HEK293 (cell line): ENCODE data around the gene VPS26C.

Experiments
- CTCF ChIA-PET: fragments of 350-600 bp; formaldehyde crosslinking; extraction: SDS; loops from one replicate; lab custom pipeline; 2021; ENCODE audit warnings: antibody characterized with exemption; lab: Yijun Ruan, JAX
- POLR2A ChIA-PET: fragments of 300-600 bp; formaldehyde crosslinking; extraction: SDS; loops from one replicate; lab custom pipeline; 2020; ENCODE audit warnings: antibody characterized with exemption, inconsistent platforms; lab: Yijun Ruan, JAX
- H3K27ac ChIP-seq: fragments of 200-500 bp; sonication (Bioruptor generic); 2 replicates; pipeline ENCODE4 v1.5.1; 2014; ENCODE audit warnings: low read depth, low read length, control low read depth, inconsistent platforms; ENCODE audit errors: extremely low read depth
- H3K36me3 ChIP-seq, 2 experiments: fragments of 200-500 bp in 1 of 2; sonication (Bioruptor generic) in 1 of 2; 1 replicate in 1 of 2; 2 replicates in 1 of 2; pipeline ENCODE4 v1.5.1; 2014 to 2017; ENCODE audit warnings: inconsistent platforms in 2 of 2, low read length in 2 of 2; ENCODE audit not compliant: control insufficient read depth in 2 of 2, insufficient read depth in 1 of 2
- H3K4me1 ChIP-seq: fragments of 200-500 bp; sonication (Bioruptor generic); 2 replicates; pipeline ENCODE4 v1.5.1; 2014; ENCODE audit warnings: mild to moderate bottlenecking, low read length, inconsistent platforms; ENCODE audit not compliant: control insufficient read depth, insufficient read depth
- H3K4me3 ChIP-seq: 2 replicates; pipeline ENCODE4 v1.5.1; 2011; ENCODE audit warnings: low read depth, mild to moderate bottlenecking, control low read depth, low read length, moderate library complexity
- H3K9me3 ChIP-seq: fragments of 200-500 bp; sonication (Bioruptor generic); 2 replicates; pipeline ENCODE4 v1.5.1; 2014; ENCODE audit warnings: low read depth, low read length, inconsistent platforms; ENCODE audit not compliant: control insufficient read depth, insufficient read depth
- FEZF1 ChIP-seq: fragments of 450-650 bp; formaldehyde crosslinking; IDR thresholded peaks from 2 replicates; pipeline ENCODE4 v1.5.1; 2016; ENCODE audit warnings: missing biosample characterization, missing genetic modification characterization
- TCF7L2 ChIP-seq: IDR thresholded peaks from 2 replicates; pipeline ENCODE4 v1.6.1; 2011; ENCODE audit warnings: low read depth, mild to moderate bottlenecking, inconsistent platforms, low read length, moderate library complexity, borderline replicate concordance
- WT1 ChIP-seq: fragments of 450-650 bp; formaldehyde crosslinking; IDR thresholded peaks from 2 replicates; pipeline ENCODE4 v1.5.1; 2016; ENCODE audit warnings: missing biosample characterization, missing genetic modification characterization
- ZBTB26 ChIP-seq: fragments of 450-650 bp; formaldehyde crosslinking; optimal IDR thresholded peaks from 2 replicates; pipeline ENCODE3; 2016; ENCODE audit warnings: missing biosample characterization, mild to moderate bottlenecking, missing genetic modification characterization
- ZBTB8A ChIP-seq: fragments of 450-650 bp; formaldehyde crosslinking; IDR thresholded peaks from 2 replicates; pipeline ENCODE4 v1.5.1; 2016; ENCODE audit warnings: missing biosample characterization, missing genetic modification characterization
- ZIC2 ChIP-seq: fragments of 450-650 bp; formaldehyde crosslinking; IDR thresholded peaks from 2 replicates; pipeline ENCODE4 v1.5.1; 2016; ENCODE audit warnings: missing biosample characterization, missing genetic modification characterization
- ZNF10 ChIP-seq: fragments of 450-650 bp; formaldehyde crosslinking; IDR thresholded peaks from 2 replicates; pipeline ENCODE4 v1.5.1; 2017; ENCODE audit warnings: missing biosample characterization, missing genetic modification characterization
- ZNF114 ChIP-seq: fragments of 450-650 bp; formaldehyde crosslinking; IDR thresholded peaks from 2 replicates; pipeline ENCODE4 v1.5.0; 2017; ENCODE audit warnings: missing biosample characterization, missing genetic modification characterization
- ZNF174 ChIP-seq: fragments of 450-650 bp; formaldehyde crosslinking; IDR thresholded peaks from 2 replicates; pipeline ENCODE4 v1.5.0; 2017; ENCODE audit warnings: missing biosample characterization, mild to moderate bottlenecking, missing genetic modification characterization
- ZNF221 ChIP-seq: fragments of 450-650 bp; formaldehyde crosslinking; IDR thresholded peaks from 2 replicates; pipeline ENCODE4 v1.5.1; 2017; ENCODE audit warnings: missing biosample characterization, missing genetic modification characterization, borderline replicate concordance
- ZNF23 ChIP-seq: fragments of 450-650 bp; formaldehyde crosslinking; IDR thresholded peaks from 2 replicates; pipeline ENCODE4 v1.5.1; 2016; ENCODE audit warnings: missing biosample characterization, missing genetic modification characterization, borderline replicate concordance
- ZNF24 ChIP-seq: fragments of 450-650 bp; formaldehyde crosslinking; IDR thresholded peaks from 2 replicates; pipeline ENCODE4 v1.5.1; 2016; ENCODE audit warnings: missing biosample characterization, missing genetic modification characterization
- ZNF266 ChIP-seq: fragments of 450-650 bp; formaldehyde crosslinking; IDR thresholded peaks from 2 replicates; pipeline ENCODE4 v1.5.1; 2016; ENCODE audit warnings: missing biosample characterization, missing genetic modification characterization, low read depth
- ZNF341 ChIP-seq: fragments of 450-650 bp; formaldehyde crosslinking; IDR thresholded peaks from 2 replicates; pipeline ENCODE4; 2016; ENCODE audit warnings: low read depth, missing biosample characterization, missing genetic modification characterization
- ZNF366 ChIP-seq: fragments of 450-650 bp; formaldehyde crosslinking; conservative IDR thresholded peaks from 2 replicates; pipeline ENCODE4 v1.5.1; 2016; ENCODE audit warnings: missing biosample characterization, missing genetic modification characterization
- ZNF391 ChIP-seq: fragments of 450-650 bp; formaldehyde crosslinking; IDR thresholded peaks from 2 replicates; pipeline ENCODE4 v1.5.1; 2016; ENCODE audit warnings: low read depth, missing biosample characterization, missing genetic modification characterization, borderline replicate concordance
- ZNF501 ChIP-seq: fragments of 450-650 bp; formaldehyde crosslinking; IDR thresholded peaks from 2 replicates; pipeline ENCODE4 v1.5.1; 2016; ENCODE audit warnings: missing biosample characterization, missing genetic modification characterization
- ZNF544 ChIP-seq: fragments of 450-650 bp; formaldehyde crosslinking; IDR thresholded peaks from 2 replicates; pipeline ENCODE4 v1.5.0; 2017; ENCODE audit warnings: missing biosample characterization, missing genetic modification characterization
- ZNF548 ChIP-seq: fragments of 450-650 bp; formaldehyde crosslinking; IDR thresholded peaks from 2 replicates; pipeline ENCODE4 v1.5.1; 2016; ENCODE audit warnings: missing biosample characterization, missing genetic modification characterization
- ZNF600 ChIP-seq: fragments of 450-650 bp; formaldehyde crosslinking; IDR thresholded peaks from 2 replicates; pipeline ENCODE4 v1.5.1; 2016; ENCODE audit warnings: missing biosample characterization, missing genetic modification characterization
- ZNF660 ChIP-seq: fragments of 450-650 bp; IDR thresholded peaks from 2 replicates; pipeline ENCODE4 v1.5.1; 2018; ENCODE audit warnings: missing biosample characterization, mild to moderate bottlenecking, missing genetic modification characterization
- ZNF701 ChIP-seq: fragments of 450-650 bp; formaldehyde crosslinking; IDR thresholded peaks from 2 replicates; pipeline ENCODE4 v1.5.1; 2016; ENCODE audit warnings: missing biosample characterization, missing genetic modification characterization
- TF ChIP-seq, protein P1 (sequence below): fragments of 450-650 bp; formaldehyde crosslinking; IDR thresholded peaks from 2 replicates; pipeline ENCODE4 v1.5.1; 2016; ENCODE audit warnings: missing biosample characterization, missing genetic modification characterization
- TF ChIP-seq, protein P2 (sequence below): sonication (generic); formaldehyde crosslinking; IDR thresholded peaks from 2 replicates; pipeline ENCODE4 v1.8.1; 2022; ENCODE audit warnings: mild to moderate bottlenecking, moderate library complexity, missing genetic modification reagents
- TF ChIP-seq, protein P3 (sequence below): fragments of 450-650 bp; formaldehyde crosslinking; IDR thresholded peaks from 2 replicates; pipeline ENCODE4 v1.5.1; 2016; ENCODE audit warnings: missing biosample characterization, missing genetic modification characterization, low read depth

VPS26C gene

GRCh38 chr21:37192019-37192418, 75.1 kb downstream of the VPS26C start:
- Histone ChIP-seq H3K4me3 (no peak overlapping the region), H3K9me3 (no peaks in the 10 kb centered on the region), H3K27ac (no peak overlapping the region), H3K4me1 (no peaks in the 10 kb centered on the region), H3K36me3 (peaks cover 43 to 83% of the 10 kb centered on the region in 2 experiments)
- ChIA-PET POLR2A (no interaction called here), CTCF (interaction anchor here (0.7 to 0.8 kb wide), 2 partner anchors 60 to 417 kb away, joined by 3 read pairs; no protein-coding TSS in a partner anchor)
- TF ChIP-seq TCF7L2 (no peak), ZNF501 (tag by site-specific recombination) (no peak), WT1 (tag by site-specific recombination) (no peak), FEZF1 (tag by site-specific recombination) (no peak), ZNF114 (tag by site-specific recombination) (no peak)
- TF ChIP-seq, protein P1, sequence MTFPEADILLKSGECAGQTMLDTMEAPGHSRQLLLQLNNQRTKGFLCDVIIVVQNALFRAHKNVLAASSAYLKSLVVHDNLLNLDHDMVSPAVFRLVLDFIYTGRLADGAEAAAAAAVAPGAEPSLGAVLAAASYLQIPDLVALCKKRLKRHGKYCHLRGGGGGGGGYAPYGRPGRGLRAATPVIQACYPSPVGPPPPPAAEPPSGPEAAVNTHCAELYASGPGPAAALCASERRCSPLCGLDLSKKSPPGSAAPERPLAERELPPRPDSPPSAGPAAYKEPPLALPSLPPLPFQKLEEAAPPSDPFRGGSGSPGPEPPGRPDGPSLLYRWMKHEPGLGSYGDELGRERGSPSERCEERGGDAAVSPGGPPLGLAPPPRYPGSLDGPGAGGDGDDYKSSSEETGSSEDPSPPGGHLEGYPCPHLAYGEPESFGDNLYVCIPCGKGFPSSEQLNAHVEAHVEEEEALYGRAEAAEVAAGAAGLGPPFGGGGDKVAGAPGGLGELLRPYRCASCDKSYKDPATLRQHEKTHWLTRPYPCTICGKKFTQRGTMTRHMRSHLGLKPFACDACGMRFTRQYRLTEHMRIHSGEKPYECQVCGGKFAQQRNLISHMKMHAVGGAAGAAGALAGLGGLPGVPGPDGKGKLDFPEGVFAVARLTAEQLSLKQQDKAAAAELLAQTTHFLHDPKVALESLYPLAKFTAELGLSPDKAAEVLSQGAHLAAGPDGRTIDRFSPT = no peak

DNA sequence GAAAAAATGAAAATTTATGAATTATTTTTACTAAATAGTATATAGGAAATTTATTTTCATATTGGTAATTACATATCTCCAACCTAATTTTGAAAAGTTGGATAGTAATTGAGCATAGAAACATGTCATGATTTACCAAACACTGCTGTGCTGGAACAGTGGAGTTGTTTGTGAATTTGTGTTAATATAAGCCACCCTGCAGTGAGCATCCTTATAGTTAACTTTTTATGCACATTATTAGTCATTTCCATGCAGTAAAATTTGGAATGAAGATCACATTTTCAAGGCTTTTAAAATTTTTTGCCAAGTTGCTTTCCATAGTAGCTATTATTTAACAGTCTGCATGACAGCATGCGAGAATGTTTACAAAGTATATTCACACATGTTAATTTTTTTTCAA, 78.3 kb downstream of the VPS26C start:
- H3K4me1 ChIP-seq = no peaks in the 10 kb centered on the region
- CTCF ChIA-PET = interaction anchor here (1.4 kb wide), 1 partner anchor 22 kb away, joined by 5 read pairs; no protein-coding TSS in a partner anchor
- POLR2A ChIA-PET = no interaction called here
- TF ChIP-seq ZNF174 (tag by site-specific recombination) = no peak
- TF ChIP-seq ZNF701 (tag by site-specific recombination) = no peak
- TF ChIP-seq ZNF548 = no peak
- TF ChIP-seq, protein P2, sequence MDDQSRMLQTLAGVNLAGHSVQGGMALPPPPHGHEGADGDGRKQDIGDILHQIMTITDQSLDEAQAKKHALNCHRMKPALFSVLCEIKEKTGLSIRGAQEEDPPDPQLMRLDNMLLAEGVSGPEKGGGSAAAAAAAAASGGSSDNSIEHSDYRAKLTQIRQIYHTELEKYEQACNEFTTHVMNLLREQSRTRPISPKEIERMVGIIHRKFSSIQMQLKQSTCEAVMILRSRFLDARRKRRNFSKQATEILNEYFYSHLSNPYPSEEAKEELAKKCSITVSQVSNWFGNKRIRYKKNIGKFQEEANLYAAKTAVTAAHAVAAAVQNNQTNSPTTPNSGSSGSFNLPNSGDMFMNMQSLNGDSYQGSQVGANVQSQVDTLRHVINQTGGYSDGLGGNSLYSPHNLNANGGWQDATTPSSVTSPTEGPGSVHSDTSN (CRISPR knock-in tag) = no peak
- no peak for TF ChIP-seq ZNF10 (tag by site-specific recombination)
- no peak for TF ChIP-seq ZNF391 (tag by site-specific recombination)
- no peak for TF ChIP-seq ZNF366
- TF ChIP-seq ZBTB8A (tag by site-specific recombination) = no peak
- no peak for TF ChIP-seq ZNF600 (tag by site-specific recombination)
- TF ChIP-seq ZNF23 (tag by site-specific recombination) = no peak
- no peak for TF ChIP-seq ZNF341
- TF ChIP-seq, protein P3, sequence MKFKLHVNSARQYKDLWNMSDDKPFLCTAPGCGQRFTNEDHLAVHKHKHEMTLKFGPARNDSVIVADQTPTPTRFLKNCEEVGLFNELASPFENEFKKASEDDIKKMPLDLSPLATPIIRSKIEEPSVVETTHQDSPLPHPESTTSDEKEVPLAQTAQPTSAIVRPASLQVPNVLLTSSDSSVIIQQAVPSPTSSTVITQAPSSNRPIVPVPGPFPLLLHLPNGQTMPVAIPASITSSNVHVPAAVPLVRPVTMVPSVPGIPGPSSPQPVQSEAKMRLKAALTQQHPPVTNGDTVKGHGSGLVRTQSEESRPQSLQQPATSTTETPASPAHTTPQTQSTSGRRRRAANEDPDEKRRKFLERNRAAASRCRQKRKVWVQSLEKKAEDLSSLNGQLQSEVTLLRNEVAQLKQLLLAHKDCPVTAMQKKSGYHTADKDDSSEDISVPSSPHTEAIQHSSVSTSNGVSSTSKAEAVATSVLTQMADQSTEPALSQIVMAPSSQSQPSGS (tag by site-specific recombination) = no peak
- TF ChIP-seq ZBTB26 (tag by site-specific recombination) = no peak
- no peak for TF ChIP-seq ZNF660 (tag by site-specific recombination)
- TF ChIP-seq ZNF266 = no peak
- no peak for TF ChIP-seq ZIC2 (tag by site-specific recombination)
- TF ChIP-seq ZNF24 (tag by site-specific recombination) = no peak
- TF ChIP-seq ZNF544 (tag by site-specific recombination) = no peak
- TF ChIP-seq ZNF221 = no peak
- no peak overlapping the region for H3K27ac ChIP-seq
- H3K4me3 ChIP-seq = no peak overlapping the region
- no peaks in the 10 kb centered on the region for H3K9me3 ChIP-seq
- peaks cover 40 to 66% of the 10 kb centered on the region in 2 experiments for H3K36me3 ChIP-seq
